Left ventricle myocardium inferior (tissue), 1 donor: ENCODE measurements around the gene ZNF423. TPM values are rescaled to one million over a fixed set of nuclear protein-coding genes. Genes with fewer than 3 reads are reported as not detected.

Experiments used
- DNase-seq: peaks from one replicate; pipeline ENCODE4 v3.0.0-alpha.2; 2020
- H3K27ac ChIP-seq: fragments of 200-600 bp; replicated peaks from 2 replicates; pipeline ENCODE4 v1.8.0; 2021
- H3K27me3 ChIP-seq: fragments of 200-600 bp; 2 replicates; pipeline ENCODE4 v1.8.0; 2021; ENCODE audit warnings: low read depth
- H3K36me3 ChIP-seq: fragments of 200-600 bp; 2 replicates; pipeline ENCODE4 v1.8.0; 2021
- H3K4me1 ChIP-seq: fragments of 200-600 bp; 2 replicates; pipeline ENCODE4 v1.8.0; 2021
- H3K4me3 ChIP-seq: fragments of 200-600 bp; 2 replicates; pipeline ENCODE4 v1.8.0; 2021; ENCODE audit warnings: mild to moderate bottlenecking, moderate library complexity
- H3K9me3 ChIP-seq: fragments of 200-600 bp; replicated peaks from 2 replicates; pipeline ENCODE4 v1.8.0; 2021
- intact Hi-C: fragments of 100-400 bp; cut with micrococcal nuclease; formaldehyde crosslinking; loops from one replicate; pipeline ENCODE4 v1.11.0; 2022
- total RNA-seq: library from RNA; stranded (reverse); fragmentation: NEBNext Ultra II Directional; extraction: Animal tissue kit (Norgen Biotek cat#: 25700); gene quantifications from one replicate; pipeline ENCODE4 v1.2.1, GENCODE V29; 2021
- TF ChIP-seq, protein P1 (sequence below): fragments of 200-600 bp; IDR thresholded peaks from 2 replicates; pipeline ENCODE4 v1.8.0; 2021; ENCODE audit warnings: antibody characterized with exemption, mild to moderate bottlenecking, borderline replicate concordance
- donor health status: DM: no; HTN: yes; CAD: no; lungs with severe emphysema.

Gene ZNF423
- total RNA-seq, 1 donor from 2014 or later = 8.6 TPM

DNA sequence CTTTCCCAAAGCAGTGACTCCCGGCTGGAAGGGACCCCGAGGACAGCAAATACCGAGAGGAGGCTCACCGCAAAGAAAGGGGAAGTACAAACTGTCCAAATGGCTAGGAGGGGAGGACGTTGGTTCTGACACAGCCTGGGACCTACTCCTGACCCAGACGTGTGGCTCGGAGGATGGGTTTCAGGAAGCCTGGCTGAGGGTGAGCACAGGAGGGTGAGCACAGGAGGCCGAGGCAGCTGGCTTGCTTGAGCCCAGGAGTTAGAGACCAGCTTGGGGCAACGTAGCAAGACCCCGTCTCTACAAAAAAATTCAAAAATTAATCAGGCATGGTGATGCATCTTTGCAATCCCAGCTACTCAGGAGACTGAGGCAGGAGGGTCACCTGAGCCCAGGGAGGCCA lies 399.1 kb downstream of the ZNF423 start:
- Histone ChIP-seq H3K27ac (no peak overlapping the region), H3K4me3 (no peak overlapping the region), H3K9me3 (no peaks in the 10 kb centered on the region), H3K36me3 (no peaks in the 10 kb centered on the region), H3K27me3 (peaks cover 84% of the 10 kb centered on the region), H3K4me1 (peaks cover 9% of the 10 kb centered on the region)
- DNase-seq = no peak
- intact Hi-C loops = no loop called here
- TF ChIP-seq, protein P1, sequence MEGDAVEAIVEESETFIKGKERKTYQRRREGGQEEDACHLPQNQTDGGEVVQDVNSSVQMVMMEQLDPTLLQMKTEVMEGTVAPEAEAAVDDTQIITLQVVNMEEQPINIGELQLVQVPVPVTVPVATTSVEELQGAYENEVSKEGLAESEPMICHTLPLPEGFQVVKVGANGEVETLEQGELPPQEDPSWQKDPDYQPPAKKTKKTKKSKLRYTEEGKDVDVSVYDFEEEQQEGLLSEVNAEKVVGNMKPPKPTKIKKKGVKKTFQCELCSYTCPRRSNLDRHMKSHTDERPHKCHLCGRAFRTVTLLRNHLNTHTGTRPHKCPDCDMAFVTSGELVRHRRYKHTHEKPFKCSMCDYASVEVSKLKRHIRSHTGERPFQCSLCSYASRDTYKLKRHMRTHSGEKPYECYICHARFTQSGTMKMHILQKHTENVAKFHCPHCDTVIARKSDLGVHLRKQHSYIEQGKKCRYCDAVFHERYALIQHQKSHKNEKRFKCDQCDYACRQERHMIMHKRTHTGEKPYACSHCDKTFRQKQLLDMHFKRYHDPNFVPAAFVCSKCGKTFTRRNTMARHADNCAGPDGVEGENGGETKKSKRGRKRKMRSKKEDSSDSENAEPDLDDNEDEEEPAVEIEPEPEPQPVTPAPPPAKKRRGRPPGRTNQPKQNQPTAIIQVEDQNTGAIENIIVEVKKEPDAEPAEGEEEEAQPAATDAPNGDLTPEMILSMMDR = no peak

DNA sequence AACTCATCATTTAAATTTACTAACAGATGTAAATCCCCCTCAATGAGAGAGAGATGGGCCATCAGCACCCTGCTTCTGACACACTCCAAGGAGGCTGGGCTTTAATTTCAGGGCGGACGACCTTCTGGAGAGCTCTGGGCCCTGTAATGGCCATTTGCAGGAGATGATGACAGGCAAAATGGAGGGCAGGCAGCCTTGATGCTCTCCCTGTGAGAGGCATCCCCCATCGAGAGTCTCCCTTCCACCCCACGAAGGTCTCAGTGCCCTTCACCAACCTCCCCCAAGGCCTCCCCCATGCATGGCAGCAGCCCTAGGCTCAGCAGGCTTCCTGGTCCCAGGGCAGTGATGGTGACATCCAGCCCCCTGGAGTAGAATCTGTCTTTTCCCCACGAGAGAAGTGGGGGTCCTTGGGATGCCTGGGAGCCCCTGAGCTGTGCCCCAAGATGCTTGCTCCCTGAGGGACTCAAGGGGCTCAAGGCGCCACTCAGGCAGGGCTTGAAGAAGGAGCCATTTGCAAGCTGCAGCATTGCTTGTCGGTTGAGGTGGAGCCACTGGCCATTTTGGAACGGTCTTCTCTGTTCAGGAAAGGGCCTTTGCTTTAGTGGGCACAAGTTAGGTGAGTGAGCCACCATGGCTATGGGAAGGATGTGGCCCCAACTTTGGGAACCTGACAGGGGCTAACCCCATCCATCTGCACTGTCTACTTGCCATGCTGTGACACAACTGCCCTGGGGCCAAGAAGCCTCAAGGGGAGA lies 399.7 kb downstream of the ZNF423 start:
- no peak overlapping the region for H3K4me3 ChIP-seq
- no peak overlapping the region for H3K27ac ChIP-seq
- H3K27me3 ChIP-seq = peaks cover 80% of the 10 kb centered on the region
- no peaks in the 10 kb centered on the region for H3K9me3 ChIP-seq
- intact Hi-C loops = no loop called here
- H3K36me3 ChIP-seq = no peaks in the 10 kb centered on the region
- H3K4me1 ChIP-seq = peaks cover 15% of the 10 kb centered on the region
- TF ChIP-seq, protein P1 = no peak
- DNase-seq = no peak

DNA sequence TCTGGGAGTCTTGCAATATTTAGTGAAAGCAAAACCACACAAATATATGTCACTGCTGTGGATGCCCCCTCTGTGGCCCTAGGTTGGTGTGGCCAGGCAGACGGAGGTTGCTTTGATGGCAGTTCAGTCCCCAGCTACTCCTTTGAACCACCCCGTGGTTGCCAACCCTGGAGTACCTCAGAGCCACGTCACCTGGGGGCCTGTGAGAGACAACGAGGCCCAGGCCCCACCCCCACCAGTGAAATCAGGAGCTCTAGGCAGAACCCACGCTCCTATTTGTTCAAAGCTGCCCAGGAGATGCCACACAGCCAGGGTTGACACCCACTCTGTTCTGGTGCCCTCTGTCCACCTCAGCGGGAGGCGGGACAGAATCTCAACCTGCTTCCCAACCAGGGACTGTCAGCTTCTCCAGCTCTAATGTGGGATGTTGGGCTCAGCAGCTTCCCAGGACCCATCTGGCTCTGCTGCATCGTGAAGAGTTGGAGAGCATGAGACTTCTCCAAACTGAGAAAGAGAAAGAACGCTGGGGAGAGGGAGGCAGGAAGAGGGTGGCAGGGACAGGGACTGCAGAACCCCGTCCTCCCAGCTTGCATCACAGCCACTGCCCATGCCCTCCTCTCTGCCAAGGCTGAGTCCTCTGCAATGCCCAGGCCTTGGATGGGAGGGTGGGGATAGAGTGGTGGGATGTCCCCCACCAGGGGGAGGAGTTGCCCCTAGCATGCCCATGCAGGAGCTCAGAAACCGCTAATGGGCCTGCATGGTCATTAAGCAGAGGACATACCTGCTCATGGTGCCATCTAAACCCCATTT lies 400.5 kb downstream of the ZNF423 start:
- Histone ChIP-seq H3K27me3 (peaks cover 73% of the 10 kb centered on the region), H3K9me3 (no peaks in the 10 kb centered on the region), H3K27ac (no peak overlapping the region), H3K4me1 (peaks cover 15% of the 10 kb centered on the region), H3K36me3 (no peaks in the 10 kb centered on the region), H3K4me3 (no peak overlapping the region)
- intact Hi-C loops = no loop called here
- TF ChIP-seq, protein P1 = no peak
- DNase-seq = no peak

DNA sequence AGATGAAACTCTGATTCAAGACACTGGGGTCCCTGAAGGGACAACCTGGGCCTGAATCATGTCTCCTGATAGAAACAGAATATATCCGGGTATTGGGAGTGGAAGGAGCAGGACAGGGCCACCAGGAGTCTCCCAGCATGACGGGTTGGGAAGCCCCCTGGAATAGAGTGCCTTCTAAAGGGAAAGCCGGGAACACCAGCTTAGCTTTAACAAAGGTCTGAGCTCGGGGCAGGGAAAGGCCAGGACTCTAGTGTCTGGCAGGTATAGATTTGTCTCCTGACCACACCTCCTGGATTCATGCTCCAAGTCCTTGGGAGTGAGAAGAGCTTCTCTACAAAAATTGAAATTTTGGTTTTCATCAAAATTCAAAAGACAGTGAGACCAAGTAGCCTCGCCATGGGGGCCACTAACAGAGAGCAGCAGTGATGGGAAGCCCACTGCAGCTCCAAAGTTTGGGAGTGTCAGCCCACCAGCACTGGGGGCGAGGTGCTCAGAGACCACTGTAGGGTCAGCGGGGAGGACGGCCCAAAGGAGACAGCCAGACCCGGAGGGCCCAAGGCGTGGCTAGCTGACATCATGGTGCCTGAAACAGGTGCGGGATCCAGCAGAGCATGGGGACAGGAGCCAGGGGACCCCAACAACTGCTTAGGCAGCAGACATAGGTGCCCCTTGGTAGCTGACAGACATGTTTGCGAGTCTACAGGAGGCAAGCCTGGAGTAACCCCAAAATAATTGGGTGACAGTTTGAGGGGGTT lies 401.3 kb downstream of the ZNF423 start:
- peaks cover 67% of the 10 kb centered on the region for H3K27me3 ChIP-seq
- no peaks in the 10 kb centered on the region for H3K36me3 ChIP-seq
- peaks cover 15% of the 10 kb centered on the region for H3K4me1 ChIP-seq
- no peaks in the 10 kb centered on the region for H3K9me3 ChIP-seq
- DNase-seq = no peak
- H3K27ac ChIP-seq = no peak overlapping the region
- TF ChIP-seq, protein P1 = no peak
- H3K4me3 ChIP-seq = no peak overlapping the region
- intact Hi-C loops = no loop called here

DNA sequence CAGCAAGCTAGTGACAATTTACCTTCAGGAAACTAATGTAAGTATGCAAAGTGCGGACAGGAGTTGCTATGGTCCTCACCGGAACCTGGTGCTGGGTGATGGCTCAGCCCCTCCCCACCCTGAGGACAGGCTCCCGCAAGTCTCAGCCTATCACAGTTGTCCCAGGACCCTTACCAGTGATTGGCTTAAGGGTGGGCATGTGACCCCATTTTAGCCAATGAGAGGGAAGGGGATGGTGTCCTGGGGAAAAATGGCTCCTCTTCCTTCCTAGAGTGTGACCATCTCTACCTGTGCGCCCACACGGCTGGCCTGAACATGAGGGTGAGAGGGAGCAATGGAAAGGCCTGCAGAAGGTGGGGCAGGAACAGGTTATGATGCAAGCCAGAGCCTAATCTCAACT lies 401.9 kb downstream of the ZNF423 start:
- intact Hi-C loops = no loop called here
- TF ChIP-seq, protein P1 = no peak
- H3K27ac ChIP-seq = no peak overlapping the region
- H3K9me3 ChIP-seq = no peaks in the 10 kb centered on the region
- no peak overlapping the region for H3K4me3 ChIP-seq
- no peak for DNase-seq
- peaks cover 15% of the 10 kb centered on the region for H3K4me1 ChIP-seq
- no peaks in the 10 kb centered on the region for H3K36me3 ChIP-seq
- H3K27me3 ChIP-seq = peaks cover 61% of the 10 kb centered on the region
